ENCODE results near the gene ALKBH5.

ALKBH5 gene

GRCh38 chr17:18183334-18184142, at the start of gene ALKBH5:
Gene ALKBH5 (plus strand): TSS chr17:18183828. CDS start chr17:18184244, 416 bp downstream.
- peak; percentile 99 for DNase-seq

- no peak for DNase-seq
Observed at GRCh38 chr17:18136357-18136756, 47.3 kb upstream of the ALKBH5 start.

- DNase-seq: no peak
Observed at GRCh38 chr17:18138065-18138749, 45.4 kb upstream of the ALKBH5 start.

- no peak for DNase-seq
Observed at GRCh38 chr17:18139092-18139491, 44.5 kb upstream of the ALKBH5 start.

GRCh38 chr17:18139498-18139897, 44.1 kb upstream of the ALKBH5 start:
- DNase-seq: no peak

GRCh38 chr17:18139949-18140348, 43.7 kb upstream of the ALKBH5 start:
- no peak for DNase-seq

- no peak for DNase-seq
Observed at GRCh38 chr17:18140648-18141047, 43.0 kb upstream of the ALKBH5 start.

GRCh38 chr17:18141210-18141803, 42.3 kb upstream of the ALKBH5 start:
- DNase-seq: peak; percentile 90

GRCh38 chr17:18142417-18142816, 41.2 kb upstream of the ALKBH5 start:
- no peak for DNase-seq

- peak; percentile 52 for DNase-seq
Observed at GRCh38 chr17:18143044-18143936, 40.3 kb upstream of the ALKBH5 start.

- DNase-seq: no peak
Observed at GRCh38 chr17:18144261-18144660, 39.4 kb upstream of the ALKBH5 start.

GRCh38 chr17:18144855-18145254, 38.8 kb upstream of the ALKBH5 start:
- no peak for DNase-seq

GRCh38 chr17:18145811-18146210, 37.8 kb upstream of the ALKBH5 start:
- DNase-seq: no peak

- DNase-seq: no peak
Observed at GRCh38 chr17:18146259-18146658, 37.4 kb upstream of the ALKBH5 start.

- DNase-seq: no peak
Observed at GRCh38 chr17:18146980-18147379, 36.6 kb upstream of the ALKBH5 start.

- DNase-seq: no peak
Observed at GRCh38 chr17:18148586-18148985, 35.0 kb upstream of the ALKBH5 start.

- no peak for DNase-seq
Observed at GRCh38 chr17:18151290-18151689, 32.3 kb upstream of the ALKBH5 start.

- DNase-seq: no peak
Observed at GRCh38 chr17:18155179-18155578, 28.4 kb upstream of the ALKBH5 start.

GRCh38 chr17:18156171-18156975, 27.3 kb upstream of the ALKBH5 start:
- no peak for DNase-seq

- no peak for DNase-seq
Observed at GRCh38 chr17:18156976-18157280, 26.7 kb upstream of the ALKBH5 start.

- no peak for DNase-seq
Observed at GRCh38 chr17:18157354-18157985, 26.2 kb upstream of the ALKBH5 start.
